GM10266 (cell line): ENCODE measurements around the gene GFRA3.

ENCODE experiments used
- DNase-seq: peaks from one replicate; pipeline ENCODE4 v3.0.0; 2012; ENCODE audit errors: extremely low spot score
- TF ChIP-seq, protein P1 (sequence below): IDR thresholded peaks from 2 replicates; pipeline ENCODE4 v1.5.1; 2012; ENCODE audit warnings: mild to moderate bottlenecking, low read depth; ENCODE audit not compliant: control insufficient read depth, insufficient read depth; ENCODE audit errors: missing control alignments

The GFRA3 gene

DNA sequence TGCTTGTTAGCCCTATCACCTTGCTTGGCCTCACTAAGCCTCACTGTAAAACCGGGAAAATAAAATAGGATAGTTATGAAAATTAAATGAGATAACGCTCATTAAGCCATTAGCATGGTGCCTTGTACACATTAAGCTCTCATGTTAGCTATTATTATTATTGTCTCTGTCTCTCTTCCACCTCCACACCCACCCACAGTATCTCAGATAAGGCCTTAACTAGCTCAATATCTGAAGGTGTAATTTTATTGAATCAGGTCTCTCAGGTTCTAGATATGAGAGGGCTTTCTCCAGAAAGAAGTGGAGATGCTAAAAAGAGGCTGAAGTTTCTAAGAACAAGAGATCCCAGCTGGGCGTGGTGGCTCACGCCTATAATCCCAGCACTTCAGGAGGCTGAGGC lies 27.6 kb downstream of the GFRA3 start:
- no peak for DNase-seq
- TF ChIP-seq, protein P1, sequence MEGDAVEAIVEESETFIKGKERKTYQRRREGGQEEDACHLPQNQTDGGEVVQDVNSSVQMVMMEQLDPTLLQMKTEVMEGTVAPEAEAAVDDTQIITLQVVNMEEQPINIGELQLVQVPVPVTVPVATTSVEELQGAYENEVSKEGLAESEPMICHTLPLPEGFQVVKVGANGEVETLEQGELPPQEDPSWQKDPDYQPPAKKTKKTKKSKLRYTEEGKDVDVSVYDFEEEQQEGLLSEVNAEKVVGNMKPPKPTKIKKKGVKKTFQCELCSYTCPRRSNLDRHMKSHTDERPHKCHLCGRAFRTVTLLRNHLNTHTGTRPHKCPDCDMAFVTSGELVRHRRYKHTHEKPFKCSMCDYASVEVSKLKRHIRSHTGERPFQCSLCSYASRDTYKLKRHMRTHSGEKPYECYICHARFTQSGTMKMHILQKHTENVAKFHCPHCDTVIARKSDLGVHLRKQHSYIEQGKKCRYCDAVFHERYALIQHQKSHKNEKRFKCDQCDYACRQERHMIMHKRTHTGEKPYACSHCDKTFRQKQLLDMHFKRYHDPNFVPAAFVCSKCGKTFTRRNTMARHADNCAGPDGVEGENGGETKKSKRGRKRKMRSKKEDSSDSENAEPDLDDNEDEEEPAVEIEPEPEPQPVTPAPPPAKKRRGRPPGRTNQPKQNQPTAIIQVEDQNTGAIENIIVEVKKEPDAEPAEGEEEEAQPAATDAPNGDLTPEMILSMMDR, result no peak

DNA sequence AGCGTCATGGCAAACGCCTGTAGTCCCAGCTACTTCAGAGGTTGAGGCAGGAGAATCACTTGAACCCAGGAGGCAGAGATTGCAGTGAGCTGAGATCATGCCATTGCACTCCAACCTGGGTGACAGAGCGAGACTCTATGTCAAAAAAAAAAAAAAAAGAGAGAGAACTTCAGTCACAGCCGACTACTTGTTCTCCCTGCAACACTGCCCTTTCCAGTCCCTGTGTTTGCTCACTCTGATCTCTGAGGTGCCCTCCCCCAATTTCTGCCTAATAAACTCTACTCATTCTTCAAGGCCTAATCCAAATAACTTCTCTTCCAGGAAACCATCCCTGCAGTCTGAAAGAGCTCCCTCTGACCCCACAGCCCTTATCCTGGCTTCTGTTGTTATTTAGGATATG lies 28.1 kb downstream of the GFRA3 start:
- TF ChIP-seq, protein P1, result no peak
- no peak for DNase-seq

DNA sequence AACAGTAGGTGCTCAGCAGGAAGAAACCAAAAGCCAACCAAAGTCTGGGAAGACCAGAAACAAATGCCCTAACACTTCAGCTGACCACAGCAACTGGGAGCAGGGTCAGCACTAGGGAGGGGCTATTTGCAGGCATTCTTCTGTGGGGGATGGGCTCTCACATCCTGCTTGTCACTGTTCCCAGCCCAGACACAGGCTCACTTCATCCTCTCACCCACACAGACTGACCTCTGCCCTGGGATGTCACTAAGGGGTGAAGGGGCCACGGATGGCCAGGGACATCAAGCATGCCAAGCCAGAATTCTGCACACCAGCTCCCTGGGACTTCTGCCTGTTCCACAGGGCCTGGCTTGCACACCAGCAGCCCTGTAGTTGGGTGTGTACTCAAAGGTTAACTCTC lies 28.7 kb downstream of the GFRA3 start:
- TF ChIP-seq, protein P1, result no peak
- no peak for DNase-seq

DNA sequence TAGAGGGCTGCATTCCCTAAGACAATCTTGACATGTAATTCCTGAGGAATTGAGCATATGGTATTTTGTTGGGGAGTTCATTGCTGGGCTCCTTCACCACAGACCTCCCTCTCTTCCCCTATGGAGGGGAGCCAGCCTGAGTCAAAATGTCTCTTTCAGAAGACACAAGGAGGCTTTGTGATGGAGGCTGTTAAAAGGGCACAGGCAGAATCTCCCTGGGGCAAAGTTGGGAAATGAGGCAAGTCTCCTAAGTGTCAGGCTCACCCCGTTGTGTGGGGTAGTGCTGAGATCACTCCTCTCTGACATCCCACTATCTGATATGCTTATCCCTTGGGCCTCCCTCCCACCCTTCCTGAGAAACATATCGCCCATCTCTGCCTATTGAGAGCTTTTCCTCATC lies 30.6 kb downstream of the GFRA3 start:
- no peak for DNase-seq
- TF ChIP-seq, protein P1, result no peak

DNA sequence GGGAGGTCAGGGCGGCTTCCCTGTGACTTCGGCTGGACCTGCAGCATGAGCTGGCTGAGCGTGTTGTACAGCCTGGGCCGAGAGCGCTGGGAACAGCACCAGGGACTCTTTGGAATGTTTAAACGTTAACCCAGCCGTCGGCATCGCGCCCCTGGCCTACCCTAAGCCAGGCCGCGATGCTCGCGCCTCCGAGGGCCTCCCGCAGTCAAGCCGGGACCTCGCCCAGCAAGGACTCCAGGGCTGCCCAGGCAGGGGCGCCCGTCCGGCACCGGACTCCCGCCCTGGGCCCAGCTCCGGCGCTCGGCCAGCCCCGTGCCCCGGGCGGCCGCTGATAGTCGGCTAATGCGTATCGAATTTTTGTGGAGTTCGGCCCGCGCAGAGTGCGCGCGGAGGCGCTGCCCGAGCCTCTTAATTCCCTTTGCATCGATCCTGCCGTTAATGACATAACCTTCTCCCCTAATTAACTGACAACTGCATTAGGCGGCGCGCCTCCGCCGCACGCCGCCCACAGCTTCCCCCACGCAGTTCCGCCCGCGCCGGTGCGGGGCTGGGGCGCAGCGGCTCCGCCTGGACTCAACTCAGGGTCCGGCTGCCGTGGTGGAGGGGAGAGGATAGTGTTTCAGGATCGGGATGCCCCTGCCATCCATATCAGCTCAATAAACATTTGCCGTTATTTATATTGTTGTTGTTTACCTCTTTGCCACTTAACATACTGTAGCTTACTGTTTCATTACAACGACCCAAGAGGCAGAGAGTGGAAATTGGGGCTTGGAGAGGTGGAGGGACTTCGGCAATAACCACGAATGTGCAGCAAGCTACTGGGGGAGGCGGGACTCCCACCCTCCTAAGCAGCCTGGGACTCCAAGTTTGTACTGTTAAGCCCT lies 32.5 kb downstream of the GFRA3 start:
- no peak for DNase-seq
- TF ChIP-seq, protein P1, result no peak

DNA sequence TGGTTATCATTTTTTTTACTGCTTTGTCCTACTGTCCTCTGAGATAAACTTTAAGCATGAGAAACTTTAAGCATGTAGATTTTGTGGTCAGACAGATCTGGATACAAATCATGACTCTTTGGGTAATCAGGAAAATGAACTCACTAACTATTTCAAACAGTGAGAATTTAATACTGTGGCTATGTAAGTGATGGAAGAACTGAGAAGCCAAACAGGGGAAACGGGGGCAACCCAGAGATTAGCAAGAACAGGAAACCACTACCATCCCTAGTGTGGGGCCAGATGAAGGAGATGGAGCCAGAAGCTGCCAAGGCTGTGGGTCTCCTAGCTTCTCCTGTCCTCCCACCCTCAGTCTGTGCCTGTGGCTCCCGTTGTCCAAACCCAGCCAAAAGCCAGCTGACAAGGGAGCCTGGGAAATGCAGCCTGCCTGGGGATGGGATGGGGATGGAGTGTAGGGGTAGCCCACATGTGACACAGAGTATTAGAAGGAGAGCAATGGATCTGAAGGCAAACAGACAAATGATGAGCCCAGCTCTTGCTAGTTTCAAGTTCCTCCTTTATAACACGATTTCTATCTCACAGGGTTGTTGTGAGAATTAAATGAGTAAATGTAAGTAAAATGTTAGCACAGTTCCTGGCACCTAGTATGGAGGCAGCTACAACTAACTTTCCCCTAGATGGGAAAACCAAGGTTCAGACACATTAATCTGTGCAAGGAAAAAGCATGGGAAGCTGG lies 33.6 kb downstream of the GFRA3 start:
- no peak for DNase-seq
- TF ChIP-seq, protein P1, result no peak

DNA sequence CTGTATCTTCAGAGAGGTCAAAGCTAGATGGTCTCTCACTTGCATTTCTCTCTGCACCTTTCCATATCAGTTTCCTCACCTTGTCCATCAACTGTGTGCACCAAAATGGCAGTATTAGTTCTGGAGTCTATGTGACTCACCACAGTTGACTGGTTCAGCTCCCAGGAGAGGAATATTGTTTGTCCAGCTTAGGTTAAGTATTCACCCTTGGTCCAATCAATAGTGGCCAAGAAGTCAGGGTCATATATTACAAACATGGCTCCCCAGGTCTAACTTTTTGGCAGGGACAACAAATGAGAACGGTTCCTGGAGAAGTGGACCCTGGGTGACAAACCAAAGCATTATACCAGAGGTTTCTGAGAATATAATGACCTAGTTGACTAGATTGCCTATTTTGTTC lies 36.4 kb downstream of the GFRA3 start:
- DNase-seq, result no peak
- TF ChIP-seq, protein P1, result no peak
